Measurements from ENCODE around the gene TYROBP.
A peak's percentile ranks its signal among the peaks of the same experiment; 100 is the strongest.
"Not testable (repeated sequence)": the region's sequence is repeated elsewhere in the genome, so short reads cannot be mapped to it uniquely, and the experiment has no call there.

Gene TYROBP

GRCh38 chr19:35901055-35901644 is 6.9 kb downstream of the TYROBP start:
- no peak for TF ChIP-seq ZNF274 (IDR thresholded peaks at IDR 0.05; ENCODE audit: low read depth, low read length)
- peak overlapping the region; percentile 79; the same call in 1 of the 2 replicates for H3K4me3 ChIP-seq (ENCODE audit: low read length)

- no peak for TF ChIP-seq ZNF274 (IDR thresholded peaks at IDR 0.05; ENCODE audit: low read depth, low read length)
- H3K4me3 ChIP-seq (ENCODE audit: low read length), result peak overlapping the region; percentile 79
These were observed 8.4 kb downstream of the TYROBP start for GRCh38 chr19:35899547-35900214.

GRCh38 chr19:35898499-35898809 is 9.6 kb downstream of the TYROBP start:
- H3K4me3 ChIP-seq (ENCODE audit: low read length), result peak overlapping the region; percentile 79; the same call in 1 of the 2 replicates
- TF ChIP-seq ZNF274 (IDR thresholded peaks at IDR 0.05; ENCODE audit: low read depth, low read length), result no peak

- peak overlapping the region; percentile 79; the same call in 1 of the 2 replicates for H3K4me3 ChIP-seq (ENCODE audit: low read length)
- no peak for TF ChIP-seq ZNF274 (IDR thresholded peaks at IDR 0.05; ENCODE audit: low read depth, low read length)
These were observed 10.2 kb downstream of the TYROBP start for GRCh38 chr19:35897706-35898451.

GRCh38 chr19:35896643-35897040 is 11.5 kb downstream of the TYROBP start:
- no peak overlapping the region for H3K4me3 ChIP-seq (ENCODE audit: low read length)

GRCh38 chr19:35895911-35896642 is 12.0 kb downstream of the TYROBP start:
- TF ChIP-seq ZNF274 (IDR thresholded peaks at IDR 0.05; ENCODE audit: low read depth, low read length), result no peak
- no peak overlapping the region for H3K4me3 ChIP-seq (ENCODE audit: low read length)

More at GRCh38 chr19:35896643-35897040, 11.5 kb downstream of the TYROBP start:
- TF ChIP-seq ZNF274 (IDR thresholded peaks at IDR 0.05; ENCODE audit: low read depth, low read length), result no peak

- TF ChIP-seq ZNF274 (IDR thresholded peaks at IDR 0.05; ENCODE audit: low read depth, low read length), result no peak
- no peak overlapping the region for H3K4me3 ChIP-seq (ENCODE audit: low read length)
These were observed 13.8 kb downstream of the TYROBP start for GRCh38 chr19:35894342-35894741.

GRCh38 chr19:35891819-35892218 is 16.3 kb downstream of the TYROBP start:
- not testable (repeated sequence) for H3K4me3 ChIP-seq (ENCODE audit: low read length)

GRCh38 chr19:35890113-35890650 is 17.9 kb downstream of the TYROBP start:
- H3K4me3 ChIP-seq (ENCODE audit: low read length), result no peak overlapping the region
- TF ChIP-seq ZNF274 (IDR thresholded peaks at IDR 0.05; ENCODE audit: low read depth, low read length), result no peak

- TF ChIP-seq ZNF274 (IDR thresholded peaks at IDR 0.05; ENCODE audit: low read depth, low read length), result no peak
- H3K4me3 ChIP-seq (ENCODE audit: low read length), result no peak overlapping the region
These were observed 18.6 kb downstream of the TYROBP start for GRCh38 chr19:35889370-35890112.

GRCh38 chr19:35888398-35888797 is 19.7 kb downstream of the TYROBP start:
- H3K4me3 ChIP-seq (ENCODE audit: low read length), result no peak overlapping the region

GRCh38 chr19:35887197-35887596 is 20.9 kb downstream of the TYROBP start:
- no peak overlapping the region for H3K4me3 ChIP-seq (ENCODE audit: low read length)
- no peak for TF ChIP-seq ZNF274 (IDR thresholded peaks at IDR 0.05; ENCODE audit: low read depth, low read length)

More at GRCh38 chr19:35888398-35888797, 19.7 kb downstream of the TYROBP start:
- no peak for TF ChIP-seq ZNF274 (IDR thresholded peaks at IDR 0.05; ENCODE audit: low read depth, low read length)

- H3K4me3 ChIP-seq (ENCODE audit: low read length), result no peak overlapping the region
- no peak for TF ChIP-seq ZNF274 (IDR thresholded peaks at IDR 0.05; ENCODE audit: low read depth, low read length)
These were observed 22.2 kb downstream of the TYROBP start for GRCh38 chr19:35885904-35886303.

All from GM08714 (cell line).